NCI-H526 treated with DMSO at 0.1 percent for 48 hours (cell line): Measurements from ENCODE around the gene PAFAH2.
"Not testable (repeated sequence)": the region's sequence is repeated elsewhere in the genome, so short reads cannot be mapped to it uniquely, and the experiment has no call there.

Experiments used
- DNase-seq: peaks from one replicate; lab custom pipeline; 2025; lab: John Stamatoyannopoulos, UW

The PAFAH2 gene

DNA sequence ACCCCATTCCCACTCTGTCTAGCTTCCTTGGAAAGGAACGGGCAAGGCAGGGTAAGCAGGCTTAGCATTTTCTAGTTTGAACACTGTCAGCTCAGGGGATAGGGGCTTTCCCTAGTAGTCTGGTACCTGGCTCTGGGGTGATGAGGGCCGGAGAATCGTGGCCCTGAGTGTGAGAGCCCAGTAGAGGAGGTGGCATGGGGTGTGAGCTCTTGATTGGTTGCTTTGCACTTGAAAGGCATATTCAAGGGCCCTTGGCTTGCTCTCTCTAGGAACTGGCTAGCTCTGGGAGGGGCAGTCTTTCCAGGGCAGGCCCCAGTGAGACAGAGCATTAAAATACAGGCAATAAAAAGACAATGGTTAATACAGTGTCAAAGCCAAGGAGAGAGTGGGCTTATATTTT, 13.0 kb upstream of the PAFAH2 start:
- no peak for DNase-seq

DNA sequence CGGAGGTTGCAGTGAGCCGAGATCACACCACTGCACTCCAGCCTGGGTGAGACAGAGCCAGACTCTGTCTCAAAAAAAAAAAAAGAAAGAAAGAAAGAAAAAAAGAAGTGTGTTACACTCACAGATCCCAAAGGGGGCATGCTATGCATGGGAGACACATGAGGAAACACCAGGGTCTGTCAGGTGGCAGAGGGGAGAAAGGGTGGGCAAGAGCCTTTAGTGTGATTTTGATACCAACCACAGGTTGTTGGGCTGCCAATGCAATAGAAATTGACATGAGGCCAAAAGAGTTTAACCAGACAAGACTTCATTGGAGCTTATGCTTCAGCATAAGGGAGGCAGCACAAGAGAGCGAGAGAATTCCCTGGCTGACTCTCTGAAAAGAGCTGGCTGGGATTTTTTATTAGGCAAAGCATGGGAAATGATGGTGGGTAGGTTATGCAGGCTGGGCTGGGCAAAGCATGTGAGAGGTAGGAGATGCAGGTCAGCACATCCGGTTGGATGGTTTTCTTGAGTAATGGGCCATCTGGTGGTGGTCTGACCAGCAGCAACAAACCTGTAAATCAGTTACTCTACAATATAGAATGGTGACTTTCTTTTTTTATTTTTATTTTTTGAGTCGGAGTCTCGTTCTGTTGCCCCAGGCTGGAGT, 12.1 kb upstream of the PAFAH2 start:
- DNase-seq = peak; percentile 10

- DNase-seq = no peak
Observed at GRCh38 chr1:26006710-26007109, 8.8 kb upstream of the PAFAH2 start.

DNA sequence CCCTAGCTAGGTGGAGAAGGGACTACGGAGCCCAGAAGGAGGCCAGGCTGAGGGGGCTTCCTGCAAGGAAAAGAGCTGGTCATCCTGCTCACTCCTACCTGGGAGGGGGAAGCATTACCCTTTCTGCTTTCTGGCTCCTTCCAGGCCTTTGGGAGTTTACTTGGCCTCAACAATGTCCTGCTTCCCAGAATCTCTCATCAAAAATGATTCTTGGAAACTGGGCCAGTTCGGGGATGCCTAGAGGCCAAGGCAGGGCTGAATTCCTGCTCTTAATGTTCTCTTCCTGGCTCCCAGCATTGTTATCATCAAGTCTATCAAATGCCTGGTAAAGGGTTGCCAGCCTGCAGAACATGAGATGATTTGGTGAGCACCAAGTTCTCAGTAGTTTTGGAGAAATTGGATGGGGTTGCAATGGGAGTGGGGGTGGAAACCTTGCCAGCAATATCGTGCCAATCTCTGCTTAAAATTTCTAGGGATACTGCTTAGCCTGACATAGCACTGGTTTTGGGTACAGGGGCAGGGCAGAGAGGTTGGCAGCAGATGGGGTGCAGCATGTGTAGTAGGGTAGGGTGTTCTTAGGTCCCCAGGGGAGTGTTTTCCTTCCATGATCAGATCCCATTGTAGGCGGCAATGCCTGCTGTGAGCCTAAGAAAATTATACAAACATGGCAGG, 7.7 kb upstream of the PAFAH2 start:
- DNase-seq = no peak

DNA sequence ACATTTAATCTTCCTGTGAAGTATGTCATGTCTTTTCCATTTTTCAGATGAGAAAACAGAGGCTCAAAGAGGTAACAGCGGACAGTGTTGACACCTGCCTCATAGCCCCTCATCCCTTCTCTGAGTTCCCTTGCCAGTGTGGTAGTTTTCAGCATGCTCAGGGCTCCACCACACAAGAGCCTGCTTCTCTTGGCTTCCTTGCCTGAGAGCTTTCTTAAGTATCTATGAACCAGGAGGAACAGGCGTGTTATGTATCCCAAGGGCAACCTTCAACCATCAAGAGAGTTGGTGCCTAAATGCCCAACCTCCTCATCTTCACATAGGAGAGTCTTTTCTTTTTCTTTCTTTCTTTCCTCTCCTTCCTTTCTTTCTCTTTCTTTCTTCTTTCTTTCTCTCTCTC, 5.9 kb upstream of the PAFAH2 start:
- DNase-seq = no peak

DNA sequence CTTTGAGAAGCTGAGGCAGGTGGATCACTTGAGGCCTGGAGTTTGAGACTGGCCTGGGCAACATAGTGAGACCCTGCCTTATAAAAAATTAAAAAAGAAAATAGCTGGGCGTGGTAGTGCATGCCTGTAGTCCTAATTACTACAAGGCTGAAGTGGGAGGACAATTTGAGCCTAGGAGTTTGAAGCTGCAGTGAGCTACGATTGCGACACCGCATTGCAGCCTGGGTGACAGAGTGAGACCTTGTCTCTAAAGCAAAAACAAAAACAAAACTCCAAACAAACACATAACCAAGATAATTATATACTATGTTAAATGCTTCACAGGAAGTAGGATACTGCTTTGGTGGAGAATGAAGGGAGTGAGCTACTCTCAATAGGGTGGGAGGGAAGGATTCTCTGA, 5.4 kb upstream of the PAFAH2 start:
- no peak for DNase-seq

DNA sequence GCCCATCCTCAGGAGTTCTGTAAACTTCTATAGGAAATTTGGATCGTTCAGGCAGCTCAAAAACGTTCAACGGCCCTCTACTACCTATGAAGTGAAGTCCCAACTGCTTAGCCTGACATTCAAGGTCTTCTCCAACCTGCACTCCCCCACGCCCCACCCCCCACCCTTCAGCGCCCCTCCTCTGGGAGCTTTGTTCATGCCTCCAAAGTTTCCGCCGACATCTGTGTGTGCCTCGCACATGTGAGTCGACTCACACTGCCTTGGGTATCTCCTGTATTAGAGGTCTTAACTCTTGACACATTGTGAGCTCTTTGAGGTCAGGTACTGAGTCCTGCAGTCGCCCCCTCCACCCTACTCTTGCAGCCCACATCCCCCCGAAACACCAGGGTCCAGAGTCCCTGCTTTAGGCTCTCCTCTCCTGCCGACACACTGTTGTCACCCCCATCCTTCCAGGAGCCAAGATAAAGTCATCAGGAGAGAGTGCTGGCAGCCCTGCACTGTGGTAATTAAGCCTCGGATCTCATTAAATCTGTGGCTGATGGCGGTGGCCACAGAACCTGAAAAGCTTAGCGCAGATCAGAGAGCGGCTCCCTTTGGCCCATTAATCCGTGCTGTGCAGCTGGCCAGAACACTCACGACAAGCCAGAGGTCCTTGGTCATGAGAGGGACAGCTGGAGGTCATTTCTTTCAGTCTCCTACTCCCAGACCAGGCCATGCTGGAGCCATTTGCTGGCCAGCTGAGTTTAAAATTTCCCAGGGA, 1.4 kb upstream of the PAFAH2 start:
- no peak for DNase-seq

GRCh38 chr1:25996966-25997827, 666 bp downstream of the PAFAH2 start:
- no peak for DNase-seq

GRCh38 chr1:25994402-25995150, 3.3 kb downstream of the PAFAH2 start:
- no peak for DNase-seq

GRCh38 chr1:25993197-25993951, 4.5 kb downstream of the PAFAH2 start:
- DNase-seq = no peak

GRCh38 chr1:25992689-25993171, 5.1 kb downstream of the PAFAH2 start:
- DNase-seq = no peak

GRCh38 chr1:25991937-25992688, 5.8 kb downstream of the PAFAH2 start:
- no peak for DNase-seq

GRCh38 chr1:25990702-25991395, 7.0 kb downstream of the PAFAH2 start:
- no peak for DNase-seq

DNA sequence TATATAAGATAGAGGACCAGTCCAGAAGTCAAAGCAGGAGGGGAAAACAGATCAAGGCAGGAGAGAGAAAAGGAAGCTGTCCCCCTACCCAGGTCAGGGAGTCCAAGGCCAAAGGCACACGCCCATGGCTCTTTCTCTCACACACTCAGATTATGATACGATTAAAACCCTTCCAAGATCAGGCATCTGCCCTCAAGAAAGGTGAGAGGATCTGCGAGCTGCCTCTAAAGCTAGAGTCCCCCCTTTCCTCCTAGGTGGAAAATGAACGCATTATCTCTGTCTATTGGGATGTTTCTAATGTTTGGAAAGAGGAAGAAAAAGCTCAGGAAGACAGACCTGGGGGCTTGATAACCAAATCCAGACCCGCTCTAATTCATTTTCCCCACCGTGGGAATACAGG, 7.6 kb downstream of the PAFAH2 start:
- DNase-seq = no peak

GRCh38 chr1:25989440-25990234, 8.2 kb downstream of the PAFAH2 start:
- no peak for DNase-seq

DNA sequence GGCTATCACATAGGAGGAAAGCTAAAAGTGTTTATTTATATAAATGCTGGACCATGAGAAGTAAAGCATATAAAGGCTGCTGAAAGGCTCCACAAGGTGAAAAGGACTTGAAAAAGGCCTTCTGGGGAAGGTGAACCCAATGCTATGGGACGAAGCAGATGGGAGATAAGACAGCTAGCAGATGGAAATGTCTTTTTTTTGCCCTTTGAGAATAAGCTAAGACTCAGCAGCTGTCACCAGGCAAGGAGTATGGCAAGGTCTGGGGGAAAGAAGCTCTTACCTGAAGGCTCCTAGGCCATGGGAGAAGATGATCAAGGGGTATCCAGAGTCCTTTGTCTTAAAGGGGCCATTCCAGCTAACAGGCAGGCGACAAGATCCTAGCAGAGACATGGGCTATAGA, 9.9 kb downstream of the PAFAH2 start:
- no peak for DNase-seq

- DNase-seq = not testable (repeated sequence)
Observed at GRCh38 chr1:25986773-25987172, 11.1 kb downstream of the PAFAH2 start.

DNA sequence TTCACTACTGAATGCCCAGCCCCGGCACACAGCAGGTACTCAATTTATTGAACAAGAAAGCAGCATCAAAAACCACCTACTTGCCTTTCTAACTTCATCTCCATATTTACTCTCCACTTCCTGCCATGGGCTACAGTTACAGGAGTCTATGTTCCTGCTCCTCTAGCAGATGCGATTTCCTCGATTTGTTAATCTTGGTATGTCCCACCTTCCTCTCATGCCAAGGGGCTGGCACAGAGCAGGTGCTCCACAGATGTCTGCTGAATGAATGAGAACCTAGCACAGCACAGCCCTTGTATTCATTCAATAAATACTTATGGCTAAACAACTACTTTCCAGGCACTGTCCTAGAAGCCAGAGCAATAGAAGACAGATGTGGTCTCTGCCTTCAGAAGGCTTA, 12.2 kb downstream of the PAFAH2 start:
- DNase-seq = no peak
